GM21723 (cell line): ENCODE data around the gene SUGP1.
A peak's percentile ranks its signal among the peaks of the same experiment; 100 is the strongest.

Experiments
- ATAC-seq: cut with Tn5 transposase; IDR thresholded peaks from one replicate; pipeline ENCODE4 v1.9.1; 2021; ENCODE audit warnings: mild to moderate bottlenecking, moderate library complexity; ENCODE audit not compliant: unreplicated experiment

Gene SUGP1

DNA sequence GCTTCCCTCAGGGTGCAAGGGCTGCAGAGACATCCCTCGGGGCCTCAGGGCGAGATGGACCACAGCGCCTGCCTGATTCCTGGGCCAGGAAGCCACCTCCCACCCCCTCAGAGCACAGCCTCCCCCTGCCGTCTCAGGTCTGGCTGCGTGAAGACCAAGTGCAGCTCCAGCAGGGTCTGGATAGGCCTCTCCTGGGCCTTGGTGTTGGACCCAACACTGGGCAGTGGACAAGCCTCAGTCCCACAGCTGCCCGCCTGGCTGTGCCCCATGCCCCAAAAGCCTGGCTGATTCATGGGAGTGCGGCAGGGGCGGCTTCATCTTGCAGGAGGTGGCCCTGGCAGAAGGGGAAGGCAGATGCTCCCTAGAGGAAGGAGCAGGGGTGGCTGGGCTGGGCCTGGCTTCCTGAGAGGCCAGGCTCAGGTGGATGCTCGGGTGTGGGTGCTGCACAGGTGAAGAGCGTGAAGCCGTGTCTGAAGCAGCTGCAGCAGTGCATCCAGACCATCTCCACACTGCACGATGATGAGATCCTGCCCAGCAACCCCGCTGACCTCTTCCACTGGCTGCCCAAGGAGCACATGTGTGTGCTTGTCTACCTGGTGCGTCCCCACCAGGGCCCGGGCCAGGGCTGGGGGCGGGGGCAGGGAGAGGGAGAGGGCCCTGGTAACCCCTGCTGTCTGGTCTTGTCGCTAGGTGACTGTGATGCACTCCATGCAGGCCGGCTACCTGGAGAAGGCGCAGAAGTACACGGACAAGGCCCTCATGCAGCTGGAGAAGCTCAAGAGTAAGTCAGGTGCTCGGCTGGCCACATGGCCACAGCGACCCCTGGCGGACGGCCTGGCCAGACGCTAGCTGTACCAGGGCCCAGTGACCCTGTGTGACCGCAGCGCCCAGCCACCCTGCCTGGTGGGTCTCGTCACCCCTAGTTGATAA is 22.0 kb upstream of the SUGP1 start:
- no peak for ATAC-seq

DNA sequence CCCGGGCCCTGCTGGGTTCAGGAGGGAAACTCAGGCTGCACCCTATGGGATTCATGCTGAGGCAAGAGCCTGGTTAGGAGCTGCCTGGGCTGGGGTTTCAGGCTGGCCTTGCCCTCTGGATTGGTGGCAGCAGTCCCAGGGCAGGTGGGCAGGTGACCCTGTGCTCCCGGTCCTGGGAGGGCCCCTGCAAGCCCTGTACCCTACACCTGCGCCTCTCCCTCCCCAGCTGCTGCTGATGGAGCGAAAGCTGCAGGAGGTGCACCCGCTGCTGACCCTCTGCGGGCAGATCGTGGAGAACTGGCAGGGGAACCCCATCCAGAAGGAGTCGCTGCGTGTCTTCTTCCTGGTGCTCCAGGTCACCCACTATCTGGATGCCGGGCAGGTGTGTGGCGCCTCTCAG is 20.7 kb upstream of the SUGP1 start:
- ATAC-seq, result no peak

DNA sequence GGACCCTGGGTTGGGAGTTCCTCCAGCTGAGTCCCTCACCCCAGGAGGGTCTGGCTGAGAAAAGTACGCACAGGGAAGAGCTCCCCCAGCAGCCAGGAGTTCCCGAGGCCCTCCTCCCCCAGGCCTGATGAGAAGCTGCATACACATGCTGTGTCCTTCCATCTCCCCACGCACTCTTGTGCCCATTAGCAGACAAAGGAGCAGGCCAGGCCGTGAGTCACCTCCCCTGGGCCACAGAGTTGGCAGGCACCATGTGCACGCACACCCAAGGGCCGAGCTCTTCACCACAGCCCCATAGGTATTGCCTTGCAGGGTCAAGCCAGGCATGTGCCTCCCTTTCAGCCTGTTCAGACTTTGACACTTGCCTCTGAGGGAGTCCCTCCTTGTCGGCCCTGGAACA is 17.8 kb upstream of the SUGP1 start:
- ATAC-seq, result no peak

DNA sequence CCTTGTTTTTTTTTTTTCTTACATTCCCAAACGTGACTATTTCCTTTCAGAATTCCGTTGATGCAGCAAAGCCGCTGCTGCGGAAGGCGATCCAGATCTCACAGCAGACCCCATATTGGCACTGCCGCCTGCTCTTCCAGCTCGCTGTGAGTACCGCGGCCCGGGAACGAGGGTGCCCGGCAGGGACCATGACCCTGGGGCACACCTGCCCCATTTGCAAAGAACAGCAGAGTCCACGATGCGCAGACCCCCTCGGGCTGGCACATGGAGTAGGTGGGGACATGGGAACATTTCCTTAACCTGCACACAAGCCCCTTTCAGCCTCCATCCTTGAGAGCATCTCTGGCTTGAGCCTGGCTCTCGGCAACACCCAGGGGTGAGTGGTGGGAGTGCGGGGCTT is 16.8 kb upstream of the SUGP1 start:
- ATAC-seq, result no peak

DNA sequence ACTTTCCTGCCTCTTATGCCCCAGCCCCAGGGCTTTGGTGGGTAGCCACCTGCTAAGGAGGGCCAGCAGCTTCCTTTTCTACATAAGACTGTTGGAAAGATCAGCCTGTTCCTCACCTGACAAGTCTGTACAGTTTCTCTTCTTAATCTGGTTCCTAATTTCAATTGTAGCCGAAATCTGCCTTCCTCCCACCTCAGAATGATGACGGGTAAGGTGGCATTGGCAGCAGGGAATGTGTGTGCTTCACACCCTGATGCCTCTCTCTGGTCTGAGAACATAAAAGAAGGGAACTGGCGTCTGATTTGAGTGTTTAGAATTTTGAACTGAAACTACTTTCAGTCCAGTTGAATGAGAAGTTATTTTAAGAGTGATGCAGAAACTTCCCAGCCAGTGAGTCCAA is 16.3 kb upstream of the SUGP1 start:
- no peak for ATAC-seq

DNA sequence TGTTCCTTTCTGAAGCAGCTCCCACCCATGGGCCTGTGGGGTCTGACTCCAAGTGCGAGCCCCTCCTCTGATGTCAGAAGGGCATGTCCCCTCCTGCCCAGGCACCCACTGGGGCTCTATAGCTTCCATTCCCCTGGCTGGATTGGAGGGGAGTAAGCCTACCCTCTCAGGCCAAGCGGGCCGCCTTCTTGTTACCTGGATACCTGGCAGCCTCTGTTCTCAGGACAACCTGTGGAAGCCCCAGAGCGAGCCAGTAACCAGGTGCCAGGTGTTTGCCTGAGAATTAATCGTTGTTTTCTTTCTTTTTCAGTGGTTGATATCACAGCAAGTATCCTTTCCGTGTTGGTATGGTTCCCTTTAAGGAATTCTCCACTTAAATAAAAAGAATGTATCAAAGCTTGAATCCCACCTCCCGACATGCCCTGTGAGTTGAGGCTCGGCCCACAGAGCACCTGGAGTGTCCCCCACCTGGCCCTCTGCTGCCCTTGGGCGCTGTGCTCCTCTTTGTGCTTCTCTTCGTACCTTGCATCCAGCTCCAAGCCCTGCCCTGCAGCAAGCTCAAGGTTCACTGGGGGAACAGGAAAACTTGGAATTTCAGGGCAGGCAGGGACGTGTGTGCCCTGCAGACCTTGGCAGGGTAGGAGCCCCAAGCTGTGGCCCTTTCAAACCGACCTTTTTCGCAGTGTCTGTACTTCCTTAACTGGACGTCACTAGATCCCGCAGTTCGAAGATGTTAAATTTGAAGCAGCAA is 15.3 kb upstream of the SUGP1 start:
- no peak for ATAC-seq

DNA sequence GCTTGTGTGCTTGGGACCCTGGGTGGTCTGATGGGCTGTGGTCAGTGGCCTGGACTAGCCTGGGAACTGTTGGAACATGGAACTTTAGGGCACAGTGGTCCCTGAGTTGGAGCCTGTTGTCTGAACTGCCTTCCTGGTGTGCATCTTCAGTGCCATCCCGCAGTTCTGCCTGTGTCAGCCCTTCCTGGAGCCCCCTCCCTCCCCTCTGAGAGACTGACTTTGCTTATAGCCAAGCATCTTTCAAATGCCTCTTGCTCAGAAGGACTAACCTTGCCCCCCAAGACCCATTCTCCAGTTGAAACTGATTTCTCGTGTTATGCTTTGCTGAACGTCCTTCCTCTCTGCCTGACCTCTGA is 14.7 kb upstream of the SUGP1 start:
- no peak for ATAC-seq

DNA sequence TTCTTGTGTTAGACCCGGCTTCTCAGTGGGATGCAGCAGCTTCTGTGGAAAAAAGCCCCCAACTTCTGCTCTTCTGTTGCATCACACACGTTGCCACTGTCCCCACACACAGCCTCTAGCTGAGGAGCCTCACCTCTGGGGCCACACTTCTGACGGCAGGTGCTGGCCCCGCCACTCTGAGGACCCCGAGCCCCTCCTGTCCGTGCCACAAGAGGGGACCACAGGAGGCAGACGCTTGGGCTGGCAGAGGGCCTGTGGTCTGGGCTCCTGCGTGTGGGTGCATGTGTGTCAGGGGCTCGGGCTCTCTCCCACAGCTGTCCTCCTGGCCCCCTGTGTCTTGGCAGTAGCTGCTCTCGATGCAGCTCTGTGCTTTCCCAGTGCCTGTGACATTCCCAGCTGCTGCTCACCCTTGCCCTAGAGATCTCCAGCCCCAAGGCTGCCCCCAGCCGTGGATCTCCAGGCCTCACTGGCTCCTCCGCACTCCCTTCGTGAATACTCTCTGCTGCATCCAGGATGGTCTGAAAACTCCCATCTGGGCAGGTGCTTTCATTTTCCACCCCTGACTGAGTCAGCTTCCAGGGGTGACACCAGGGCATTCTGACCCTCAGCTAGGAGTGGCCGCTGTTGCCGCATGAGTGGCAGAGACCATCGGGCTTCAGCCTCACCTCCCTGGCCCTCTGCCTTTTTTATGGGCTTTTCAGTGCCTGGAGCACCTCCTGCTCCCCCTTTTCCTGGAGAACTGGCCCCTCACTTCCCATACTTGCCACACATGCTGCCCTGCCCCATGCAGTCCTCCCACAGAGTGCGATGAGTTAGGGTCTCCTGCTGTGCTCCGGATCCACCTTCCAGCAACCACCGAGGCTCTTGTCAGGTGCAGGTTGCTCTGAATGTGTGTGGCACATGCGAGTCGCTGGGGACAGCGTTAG is 14.0 kb upstream of the SUGP1 start:
- no peak for ATAC-seq

DNA sequence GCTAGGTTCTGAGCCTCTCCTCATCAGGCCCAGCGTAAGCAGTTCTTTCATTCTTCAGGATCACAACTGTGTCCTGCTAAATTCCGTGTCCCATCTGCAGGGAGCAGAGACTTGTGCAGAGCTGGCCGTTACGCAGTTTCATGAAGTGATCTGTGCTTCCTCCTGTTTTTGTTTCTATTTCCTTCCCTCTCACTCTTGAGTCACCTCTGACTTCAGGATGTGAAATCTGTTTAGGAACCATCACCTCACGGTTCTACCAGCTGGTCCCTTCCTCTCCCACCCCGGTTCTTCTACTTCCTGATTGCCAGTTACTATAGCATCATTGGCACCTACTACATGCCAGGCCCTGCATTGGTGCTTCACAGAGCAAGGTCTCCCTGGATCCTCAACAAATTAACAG is 8.8 kb upstream of the SUGP1 start:
- ATAC-seq, result no peak

DNA sequence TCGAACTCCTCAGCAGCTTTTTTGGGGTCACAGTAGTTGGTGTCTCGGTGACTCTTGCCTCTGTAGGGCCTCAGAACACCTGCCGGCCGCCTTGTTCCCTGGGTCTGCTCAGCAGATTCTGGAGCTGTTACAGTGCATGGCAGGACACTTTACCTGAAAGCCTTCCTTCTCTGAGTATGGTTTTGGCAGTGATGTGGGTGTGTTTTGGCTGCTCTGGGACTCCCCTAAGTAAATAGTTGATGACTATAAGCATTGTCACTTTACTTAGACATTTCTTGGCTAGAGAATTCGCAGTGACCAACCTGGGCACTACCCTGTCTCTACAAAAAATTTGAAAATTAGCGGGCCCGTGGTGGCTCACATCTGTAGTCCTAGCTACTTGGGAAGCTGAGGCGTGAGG is 7.4 kb upstream of the SUGP1 start:
- no peak for ATAC-seq

DNA sequence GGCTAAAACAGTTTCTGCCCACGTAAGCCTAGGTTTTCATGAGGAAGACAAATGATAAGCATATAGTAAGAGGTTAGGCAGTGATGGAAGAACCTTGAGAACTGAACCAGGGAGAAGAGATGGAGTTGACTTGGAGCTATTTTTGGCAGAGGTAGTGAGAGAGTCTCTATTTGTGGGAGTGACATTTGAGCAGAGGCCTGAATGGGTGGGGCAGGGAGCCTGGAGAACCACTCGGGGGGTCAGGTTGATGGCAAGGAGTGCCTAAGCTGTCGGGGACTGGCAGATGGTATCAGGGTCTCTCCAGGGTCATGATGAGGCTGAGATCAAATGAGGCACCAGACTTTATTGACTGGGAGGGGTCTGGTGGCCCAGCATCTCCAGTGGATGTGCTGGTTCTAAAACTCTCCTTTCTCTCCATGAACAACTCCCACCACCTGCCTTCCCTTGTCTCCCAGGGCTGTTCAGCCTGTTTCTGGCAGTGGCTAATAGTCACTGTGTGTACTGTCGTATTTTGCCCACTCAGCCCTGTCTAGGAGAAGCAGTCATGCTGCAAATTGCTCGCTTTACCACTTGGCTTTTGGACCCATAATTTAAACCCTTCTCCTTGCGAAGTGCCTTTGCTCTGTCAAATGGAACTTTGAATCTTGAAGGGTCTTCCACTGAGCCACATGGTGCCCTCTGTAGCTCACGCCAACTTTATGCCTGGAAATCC is 3.9 kb upstream of the SUGP1 start:
- ATAC-seq, result no peak

DNA sequence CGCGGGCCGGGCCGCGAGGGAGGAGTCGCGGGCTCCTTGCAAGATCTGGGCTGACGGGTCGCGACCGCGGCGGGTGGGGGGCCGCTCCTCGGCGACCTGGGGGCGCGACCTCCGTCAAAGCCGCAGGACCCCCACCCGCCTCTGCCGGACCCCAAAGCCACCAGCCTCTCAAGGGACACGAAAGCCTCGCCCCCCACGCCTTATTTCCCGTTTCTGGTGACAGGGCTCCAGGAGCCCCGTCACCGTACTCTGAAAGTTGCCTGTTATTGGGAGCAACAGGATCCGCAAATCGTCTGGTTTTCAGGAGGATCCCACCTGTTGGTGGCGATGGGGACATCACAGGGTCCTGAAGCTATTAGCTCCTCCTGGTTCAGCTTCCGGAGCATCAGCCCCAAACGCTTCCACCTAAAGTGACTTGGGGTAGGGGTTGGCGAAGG is 850 bp upstream of the SUGP1 start:
- ATAC-seq, result no peak

DNA sequence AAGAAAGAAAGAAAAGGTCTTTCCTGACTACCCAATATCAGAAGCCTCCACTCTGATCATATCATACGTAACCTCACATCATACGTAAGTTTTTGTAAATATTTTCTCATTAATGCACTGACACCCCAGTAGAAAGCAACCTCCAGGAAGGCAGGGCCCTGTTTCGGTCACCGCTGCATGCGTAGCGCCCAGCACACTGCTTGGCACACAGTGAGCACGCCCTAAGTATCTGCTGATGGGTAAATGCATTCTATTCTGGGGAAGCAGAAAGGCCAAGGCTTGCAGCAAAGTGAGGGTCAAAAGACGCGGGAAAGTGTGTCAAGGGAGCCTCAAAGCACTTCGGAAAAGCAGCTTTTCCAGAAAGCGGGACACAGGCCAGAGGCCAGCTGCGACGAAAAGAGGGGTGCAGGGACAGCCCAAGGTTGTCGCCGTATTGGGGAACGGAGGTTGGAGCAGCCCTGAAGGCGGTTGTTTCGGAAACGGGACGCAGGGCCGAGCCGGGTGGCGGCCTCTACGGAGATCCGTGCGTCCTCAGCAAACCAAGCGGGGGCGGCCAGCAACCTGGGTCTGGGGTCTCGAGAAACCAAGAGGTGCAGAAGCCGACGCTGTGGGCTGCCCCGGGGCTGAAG is 463 bp downstream of the SUGP1 start:
- ATAC-seq, result peak; percentile 6

DNA sequence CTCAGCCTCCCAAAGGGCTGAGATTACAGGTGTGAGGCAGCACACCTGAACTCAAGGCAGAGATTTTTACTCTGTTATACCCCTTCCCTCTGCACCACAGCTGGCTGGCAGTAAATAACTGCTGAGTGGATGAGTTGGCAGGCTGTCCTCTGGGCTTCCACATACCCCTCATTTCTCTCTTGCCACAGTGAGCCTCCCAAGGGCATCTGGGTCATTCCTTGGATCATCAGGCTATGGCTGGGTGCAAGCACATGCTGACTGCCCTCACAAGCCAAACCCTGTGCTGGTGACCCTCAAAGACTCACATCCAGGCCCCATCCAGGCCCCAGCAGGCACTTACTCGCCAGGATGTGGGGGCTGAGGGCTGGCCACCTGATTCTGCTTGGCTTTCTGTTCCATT is 4.2 kb downstream of the SUGP1 start:
- no peak for ATAC-seq

DNA sequence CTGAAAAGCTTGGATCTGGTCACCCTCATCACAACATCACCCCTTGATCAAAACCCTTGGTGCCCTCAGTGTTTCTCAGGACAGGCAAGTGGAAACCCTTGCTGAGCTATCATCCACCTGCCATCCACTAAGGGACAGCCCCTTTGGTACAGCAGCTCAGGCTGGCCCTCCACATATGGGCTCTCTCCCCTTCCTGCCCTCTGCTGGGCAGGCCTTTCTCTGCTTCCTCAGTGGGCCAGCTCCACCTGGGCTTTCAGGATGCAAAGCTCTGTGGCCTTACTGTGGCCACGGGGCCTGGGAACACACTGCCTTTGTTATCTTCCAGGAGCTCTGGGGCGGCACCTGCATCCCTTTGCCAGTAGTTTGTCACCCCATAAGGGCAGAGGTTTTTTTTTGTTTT is 4.9 kb downstream of the SUGP1 start:
- no peak for ATAC-seq

DNA sequence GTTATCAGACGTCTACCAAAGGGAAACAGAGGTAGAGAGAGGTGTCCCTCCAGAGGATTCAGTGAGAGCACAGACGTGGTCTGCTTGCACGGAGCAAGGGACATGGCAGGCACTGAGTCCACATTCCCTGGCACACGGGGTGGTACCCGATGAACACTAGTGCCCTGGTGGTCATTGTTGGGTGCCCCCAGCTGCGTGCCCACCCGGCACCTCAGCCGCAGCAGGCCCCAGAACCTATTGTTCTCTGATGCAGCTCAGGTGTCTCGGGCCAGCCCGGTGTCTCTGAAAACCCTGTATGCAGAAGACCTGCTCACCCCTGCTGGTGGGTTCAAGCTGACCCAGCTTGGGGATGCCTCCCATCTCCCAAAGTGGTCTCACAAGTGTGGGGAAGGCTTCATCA is 11.9 kb downstream of the SUGP1 start:
- ATAC-seq, result no peak

DNA sequence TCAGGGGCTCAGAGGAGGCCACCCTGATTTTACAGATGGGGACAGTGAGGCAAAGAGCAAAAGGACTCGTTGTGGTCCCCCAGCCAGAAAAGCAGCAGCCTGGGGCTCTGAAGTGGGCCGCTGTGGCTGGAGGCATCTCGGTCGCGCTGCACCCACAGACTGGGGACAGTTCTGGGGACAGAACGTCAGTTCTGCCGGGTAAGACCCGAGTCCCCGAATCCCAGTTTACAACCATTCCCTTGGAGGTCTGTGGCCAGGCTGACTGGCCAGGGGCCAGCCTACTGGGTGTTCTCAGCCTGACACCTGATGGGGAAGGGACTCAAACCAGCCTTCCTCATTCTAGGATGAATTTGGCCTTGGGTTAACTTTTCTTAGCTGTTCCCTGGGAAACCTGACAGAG is 14.1 kb downstream of the SUGP1 start:
- no peak for ATAC-seq

DNA sequence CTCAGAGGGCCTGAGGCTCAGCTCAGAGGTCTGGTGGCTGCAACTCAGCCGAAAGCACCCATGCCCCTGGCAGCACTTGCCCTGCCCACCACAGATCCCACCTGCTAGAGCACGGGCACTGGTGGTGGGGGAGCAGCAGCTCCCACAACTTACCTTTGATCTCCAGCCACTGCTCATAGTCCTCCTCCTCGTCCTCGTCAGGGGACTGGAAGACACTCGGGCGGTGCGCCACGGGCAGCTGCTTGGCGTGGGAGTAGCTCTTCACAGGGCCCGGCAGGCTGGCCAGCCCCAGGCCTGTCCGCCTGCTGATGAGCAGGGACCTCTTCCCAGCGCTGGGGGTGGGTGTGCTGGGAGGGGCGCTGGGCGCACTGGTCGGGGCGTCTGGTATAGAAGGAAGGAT is 14.6 kb downstream of the SUGP1 start:
- no peak for ATAC-seq

DNA sequence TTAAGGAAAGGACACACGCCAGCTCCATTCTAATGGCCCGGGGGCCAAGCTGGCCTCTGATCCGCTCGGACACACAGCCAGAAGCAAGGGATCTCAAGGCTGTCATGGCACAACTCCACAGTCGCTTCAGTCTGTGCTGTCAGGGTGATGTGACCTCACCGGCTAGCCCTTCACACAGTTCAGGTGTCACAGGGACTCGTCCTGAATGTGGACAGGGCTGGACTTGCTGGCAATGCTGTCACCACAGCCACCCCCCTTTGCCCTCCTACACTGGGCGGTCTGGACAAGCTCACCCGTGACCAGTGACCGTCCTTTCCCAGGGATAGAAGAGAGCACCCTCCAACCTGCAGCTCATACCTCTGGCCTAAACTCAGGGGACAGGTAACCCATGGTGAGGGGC is 15.2 kb downstream of the SUGP1 start:
- ATAC-seq, result no peak
